ENCODE results near the gene UVSSA.
"Not testable (repeated sequence)": the region's sequence is repeated elsewhere in the genome, so short reads cannot be mapped to it uniquely, and the experiment has no call there.

UVSSA gene

GRCh38 chr4:1318488-1319213, 28.4 kb upstream of the UVSSA start:
- peak; percentile 30; the same call in 1 of the 2 replicates for TF ChIP-seq CTCF (conservative IDR thresholded peaks at IDR 0.05)
- no peak overlapping the region for H3K27ac ChIP-seq

- no peak for TF ChIP-seq CTCF (conservative IDR thresholded peaks at IDR 0.05)
- H3K27ac ChIP-seq = no peak overlapping the region
Observed at GRCh38 chr4:1321486-1321885, 25.5 kb upstream of the UVSSA start.

- TF ChIP-seq CTCF (conservative IDR thresholded peaks at IDR 0.05) = no peak
- H3K27ac ChIP-seq = no peak overlapping the region
Observed at GRCh38 chr4:1321946-1322650, 24.9 kb upstream of the UVSSA start.

GRCh38 chr4:1323280-1323634, 23.8 kb upstream of the UVSSA start:
- no peak overlapping the region for H3K27ac ChIP-seq

GRCh38 chr4:1323635-1324442, 23.2 kb upstream of the UVSSA start:
- no peak overlapping the region for H3K27ac ChIP-seq
- no peak for TF ChIP-seq CTCF (conservative IDR thresholded peaks at IDR 0.05)

More at GRCh38 chr4:1323280-1323634, 23.8 kb upstream of the UVSSA start:
- TF ChIP-seq CTCF (conservative IDR thresholded peaks at IDR 0.05) = no peak

GRCh38 chr4:1324443-1325175, 22.4 kb upstream of the UVSSA start:
- not testable (repeated sequence) for H3K27ac ChIP-seq

GRCh38 chr4:1325176-1325480, 21.9 kb upstream of the UVSSA start:
- no peak overlapping the region for H3K27ac ChIP-seq
- TF ChIP-seq CTCF (conservative IDR thresholded peaks at IDR 0.05) = no peak

All from VCaP (cell line).